ENCODE measurements around the gene WDR18.

Gene WDR18

GRCh38 chr19:1026783-1027649, 42.9 kb downstream of the WDR18 start:
- in situ Hi-C loops (cut with HindIII; ENCODE audit: low pct_ligation_motif_present, low sequenced_read_pairs) = no loop called here
- peak overlapping the region; percentile 96 for H3K4me3 ChIP-seq (ENCODE audit: low read depth, low read length)
- no peaks in the 10 kb centered on the region for H3K27me3 ChIP-seq (replicated peaks)
- no peak for DNase-seq
- H3K36me3 ChIP-seq (replicated peaks) = peaks cover 21% of the 10 kb centered on the region
- peak overlapping the region; percentile 90 for H3K27ac ChIP-seq
- no peak for TF ChIP-seq CTCF (IDR thresholded peaks at IDR 0.05; ENCODE audit: low read depth, low read length, missing control alignments)

- no peak for TF ChIP-seq CTCF (IDR thresholded peaks at IDR 0.05; ENCODE audit: low read depth, low read length, missing control alignments)
- Histone ChIP-seq H3K36me3 (replicated peaks) (peaks cover 28% of the 10 kb centered on the region), H3K4me3 (ENCODE audit: low read depth, low read length) (peak overlapping the region; percentile 96), H3K27me3 (replicated peaks) (no peaks in the 10 kb centered on the region), H3K27ac (peak overlapping the region; percentile 23)
- in situ Hi-C loops (cut with HindIII; ENCODE audit: low pct_ligation_motif_present, low sequenced_read_pairs) = no loop called here
- no peak for DNase-seq
These were observed 43.5 kb downstream of the WDR18 start for GRCh38 chr19:1027650-1028061.

GRCh38 chr19:1028062-1028926, 44.1 kb downstream of the WDR18 start:
- Histone ChIP-seq H3K27ac (peak overlapping the region; percentile 44), H3K36me3 (replicated peaks) (peaks cover 34% of the 10 kb centered on the region), H3K27me3 (replicated peaks) (no peaks in the 10 kb centered on the region), H3K4me3 (ENCODE audit: low read depth, low read length) (peak overlapping the region; percentile 96)
- in situ Hi-C loops (cut with HindIII; ENCODE audit: low pct_ligation_motif_present, low sequenced_read_pairs) = no loop called here
- peak; percentile 89 for DNase-seq
- TF ChIP-seq CTCF (IDR thresholded peaks at IDR 0.05; ENCODE audit: low read depth, low read length, missing control alignments) = no peak

GRCh38 chr19:1032264-1032867, 48.2 kb downstream of the WDR18 start:
- no peak overlapping the region for H3K27ac ChIP-seq
- in situ Hi-C loops (cut with HindIII; ENCODE audit: low pct_ligation_motif_present, low sequenced_read_pairs) = no loop called here
- TF ChIP-seq CTCF (IDR thresholded peaks at IDR 0.05; ENCODE audit: low read depth, low read length, missing control alignments) = no peak
- peaks cover 56% of the 10 kb centered on the region for H3K36me3 ChIP-seq (replicated peaks)
- H3K27me3 ChIP-seq (replicated peaks) = no peaks in the 10 kb centered on the region
- DNase-seq = no peak
- no peak overlapping the region for H3K4me3 ChIP-seq (ENCODE audit: low read depth, low read length)

- H3K27ac ChIP-seq = no peak overlapping the region
- no peaks in the 10 kb centered on the region for H3K27me3 ChIP-seq (replicated peaks)
- TF ChIP-seq CTCF (IDR thresholded peaks at IDR 0.05; ENCODE audit: low read depth, low read length, missing control alignments) = peak; percentile 32
- in situ Hi-C loops (cut with HindIII; ENCODE audit: low pct_ligation_motif_present, low sequenced_read_pairs) = no loop called here
- H3K4me3 ChIP-seq (ENCODE audit: low read depth, low read length) = no peak overlapping the region
- no peak for DNase-seq
- H3K36me3 ChIP-seq (replicated peaks) = peaks cover 57% of the 10 kb centered on the region
These were observed 52.0 kb downstream of the WDR18 start for GRCh38 chr19:1035998-1036621.
